GM12801 (cell line): ENCODE measurements around the gene MIEN1.

ENCODE experiments used
- CTCF ChIP-seq: IDR thresholded peaks from one replicate; pipeline ENCODE4 v1.5.1; 2011; ENCODE audit warnings: control low read depth; ENCODE audit not compliant: insufficient read length; ENCODE audit errors: extremely low read depth

The MIEN1 gene

GRCh38 chr17:39711851-39712250 is 18.5 kb downstream of the MIEN1 start:
- no peak for TF ChIP-seq CTCF

GRCh38 chr17:39709998-39710964 is 20.1 kb downstream of the MIEN1 start:
- no peak for TF ChIP-seq CTCF

- no peak for TF ChIP-seq CTCF
Measured at GRCh38 chr17:39709319-39709997, 20.9 kb downstream of the MIEN1 start.

- TF ChIP-seq CTCF, result no peak
Measured at GRCh38 chr17:39706921-39707337, 23.4 kb downstream of the MIEN1 start.

- no peak for TF ChIP-seq CTCF
Measured at GRCh38 chr17:39706383-39706782, 23.9 kb downstream of the MIEN1 start.

- TF ChIP-seq CTCF, result no peak
Measured at GRCh38 chr17:39705786-39706348, 24.5 kb downstream of the MIEN1 start.

- no peak for TF ChIP-seq CTCF
Measured at GRCh38 chr17:39704821-39705551, 25.3 kb downstream of the MIEN1 start.
